Activated CD4-positive, alpha-beta T cell treated with anti-CD3 and anti-CD28 coated beads for 36 hours (primary cell): ENCODE data around the gene KLHDC3. TPM values are rescaled to one million over a fixed set of nuclear protein-coding genes. Genes with fewer than 3 reads are reported as not detected.

ENCODE experiments used
- ATAC-seq: fragments of 200-7000 bp; cut with Tn5 transposase; one replicate; pipeline ENCODE4 v1.10.0; 2021; ENCODE audit warnings: mild to moderate bottlenecking, moderate library complexity
- CTCF ChIA-PET: fragments of 350-600 bp; sonication (Branson Sonifier 250); formaldehyde crosslinking; loops from one replicate; lab custom pipeline; 2021; ENCODE audit warnings: antibody characterized with exemption; lab: Charles Lee
- POLR2A ChIA-PET: fragments of 350-600 bp; sonication (Branson Sonifier 250); formaldehyde crosslinking; loops from one replicate; lab custom pipeline; 2021; ENCODE audit warnings: antibody characterized with exemption, inconsistent platforms; lab: Charles Lee
- DNase-seq: peaks from one replicate; pipeline ENCODE4 v3.0.0-alpha.2; 2020
- H3K27ac Mint-ChIP-seq: one replicate; pipeline ENCODE4 v1.8.0; 2021; ENCODE audit warnings: mixed read lengths
- H3K27me3 Mint-ChIP-seq: one replicate; pipeline ENCODE4 v1.8.0; 2021; ENCODE audit warnings: mixed read lengths
- H3K36me3 Mint-ChIP-seq: one replicate; pipeline ENCODE4 v1.8.0; 2021; ENCODE audit warnings: low read depth, mixed read lengths
- H3K4me1 Mint-ChIP-seq: one replicate; pipeline ENCODE4 v1.8.0; 2021; ENCODE audit warnings: mixed read lengths
- H3K4me3 Mint-ChIP-seq: one replicate; pipeline ENCODE4 v1.8.0; 2021; ENCODE audit warnings: mild to moderate bottlenecking, moderate library complexity, mixed read lengths
- H3K9me3 Mint-ChIP-seq: one replicate; pipeline ENCODE4 v1.8.0; 2021; ENCODE audit warnings: low read depth, mixed read lengths
- intact Hi-C, 2 experiments: fragments of 100-400 bp; cut with DNase I in 1 of 2; cut with micrococcal nuclease in 1 of 2; formaldehyde crosslinking; loops; one replicate each; pipeline versions ENCODE4 v1.14.2 to v1.15.1; 2022 to 2024; cut with DNase I, micrococcal nuclease
- total RNA-seq, 2 experiments: library from RNA; stranded (reverse); gene quantifications; one replicate each; pipeline ENCODE4 v1.2.3, GENCODE V29; 2021

KLHDC3 gene
- total RNA-seq, 2 experiments from 2014 or later = 58.3 to 65.2 TPM

GRCh38 chr6:43053545-43054205 lies 39.6 kb downstream of the KLHDC3 start, which contains the start of gene CUL7:
Gene CUL7 (minus strand): TSS chr6:43053851. CDS start chr6:43052788, 1,063 bp downstream.
- peaks cover 43% of the 10 kb centered on the region for H3K4me1 Mint-ChIP-seq
- H3K27ac Mint-ChIP-seq = peak within 1 kb of the TSS; percentile 97
- POLR2A ChIA-PET = interaction anchor here (0.6 to 1.1 kb wide), 7 partner anchors 14 to 458 kb away, joined by 3 to 9 read pairs (median 4); partner anchors contain the start of genes CNPY3 and PEX6
- peaks cover 37% of the 10 kb centered on the region for H3K36me3 Mint-ChIP-seq
- H3K4me3 Mint-ChIP-seq = peak within 1 kb of the TSS; percentile 99
- H3K27me3 Mint-ChIP-seq = no peaks in the 10 kb centered on the region
- H3K9me3 Mint-ChIP-seq = no peaks in the 10 kb centered on the region
- ATAC-seq = peak; percentile 99
- intact Hi-C loops = loop anchor here (1.0 to 10.0 kb wide), 11 partner anchors 39 to 1269 kb away; partner anchors contain the start of genes PPP2R5D (in 2 of the 2), CNPY3 (in 1 of the 2), KLHDC3 (in 1 of the 2) and PEX6 (in 1 of the 2)
- CTCF ChIA-PET = interaction anchor here (0.5 to 1.5 kb wide), 7 partner anchors 25 to 492 kb away, joined by 3 to 5 read pairs (median 3); partner anchors contain the start of genes KLHDC3, RRP36 and UBR2
- DNase-seq = peak; percentile 96

GRCh38 chr6:43054206-43054943 lies 40.3 kb downstream of the KLHDC3 start:
- Mint-ChIP-seq H3K4me3 (peak overlapping the region; percentile 99), H3K36me3 (peaks cover 33% of the 10 kb centered on the region), H3K9me3 (no peaks in the 10 kb centered on the region), H3K27me3 (no peaks in the 10 kb centered on the region), H3K4me1 (peaks cover 44% of the 10 kb centered on the region), H3K27ac (peak overlapping the region; percentile 97)
- ATAC-seq = no peak
- ChIA-PET CTCF (interaction anchor here (0.7 to 1.5 kb wide), 7 partner anchors 25 to 490 kb away, joined by 3 to 5 read pairs (median 3); partner anchors contain the start of genes KLHDC3, PEX6, RRP36 and UBR2), POLR2A (interaction anchor here (0.6 to 1.1 kb wide), 8 partner anchors 15 to 458 kb away, joined by 3 to 9 read pairs (median 4); partner anchors contain the start of genes CNPY3 and PEX6)
- no peak for DNase-seq
- intact Hi-C loops = loop anchor here in 1 of 2 experiments (5.0 to 10.0 kb wide), 4 partner anchors 423 to 1270 kb away; partner anchors contain the start of genes POLH, PRICKLE4, TJAP1 and TOMM6

- Mint-ChIP-seq H3K4me1 (peaks cover 52% of the 10 kb centered on the region), H3K36me3 (peaks cover 22% of the 10 kb centered on the region), H3K27me3 (no peaks in the 10 kb centered on the region), H3K27ac (no peak overlapping the region), H3K4me3 (no peak overlapping the region), H3K9me3 (no peaks in the 10 kb centered on the region)
- intact Hi-C loops = loop anchor here in 1 of 2 experiments (10.0 kb wide), 3 partner anchors 491 to 1271 kb away; partner anchors contain the start of genes POLH, PRICKLE4, TOMM6 and UBR2
- POLR2A ChIA-PET = interaction anchor here (0.6 kb wide), 1 partner anchor 33 kb away, joined by 3 read pairs; no protein-coding TSS in a partner anchor
- ATAC-seq (no peak), DNase-seq (no peak)
- CTCF ChIA-PET = interaction anchor here (0.6 to 1.7 kb wide), 3 partner anchors 87 to 356 kb away, joined by 3 read pairs; no protein-coding TSS in a partner anchor
These were observed 41.9 kb downstream of the KLHDC3 start for GRCh38 chr6:43055966-43056365.

- ATAC-seq (no peak), DNase-seq (no peak)
- H3K4me1 Mint-ChIP-seq = peaks cover 34% of the 10 kb centered on the region
- ChIA-PET CTCF (interaction anchor here (0.7 to 1.4 kb wide), 5 partner anchors 9 to 160 kb away, joined by 3 to 4 read pairs (median 4); partner anchors contain the start of gene RRP36), POLR2A (interaction anchor here (0.7 to 1.1 kb wide), 3 partner anchors 10 to 80 kb away, joined by 3 to 4 read pairs (median 3); partner anchors contain the start of gene PEX6)
- no peaks in the 10 kb centered on the region for H3K27me3 Mint-ChIP-seq
- H3K27ac Mint-ChIP-seq = peak overlapping the region; percentile 94
- intact Hi-C loops = loop anchor here (2.0 to 10.0 kb wide), 6 partner anchors 80 to 1274 kb away; partner anchors contain the start of genes DNPH1 (in 1 of the 2), PEX6 (in 1 of the 2), POLH (in 1 of the 2) and POLR1C (in 1 of the 2)
- peaks cover 15% of the 10 kb centered on the region for H3K36me3 Mint-ChIP-seq
- H3K9me3 Mint-ChIP-seq = no peaks in the 10 kb centered on the region
- peak overlapping the region; percentile 85 for H3K4me3 Mint-ChIP-seq
These were observed 44.5 kb downstream of the KLHDC3 start for GRCh38 chr6:43058531-43058930.

- Mint-ChIP-seq H3K27ac (peak within 1 kb of the TSS; percentile 94), H3K4me1 (peaks cover 27% of the 10 kb centered on the region), H3K9me3 (no peaks in the 10 kb centered on the region), H3K36me3 (peaks cover 11% of the 10 kb centered on the region), H3K4me3 (peak within 1 kb of the TSS; percentile 85), H3K27me3 (no peaks in the 10 kb centered on the region)
- DNase-seq (peak; percentile 99), ATAC-seq (peak; percentile 98)
- POLR2A ChIA-PET = interaction anchor here (0.5 to 1.3 kb wide), 10 partner anchors 10 to 180 kb away, joined by 3 to 8 read pairs (median 3); partner anchors contain the start of genes CNPY3, KLHDC3, MEA1 and PEX6
- intact Hi-C loops = loop anchor here (1.0 to 10.0 kb wide), 19 partner anchors 38 to 1275 kb away; partner anchors contain the start of genes ABCC10 (in 2 of the 2), KLHDC3 (in 2 of the 2), PEX6 (in 2 of the 2) and SRF (in 2 of the 2)
- CTCF ChIA-PET = interaction anchor here (0.5 to 1.4 kb wide), 6 partner anchors 10 to 85 kb away, joined by 3 to 4 read pairs (median 4); partner anchors contain the start of gene RRP36
These were observed 45.4 kb downstream of the KLHDC3 start, which contains the start of the genes KLC4 and MRPL2 for GRCh38 chr6:43059168-43060033. Gene KLC4 (plus strand): TSS chr6:43059631. CDS start chr6:43061336, 1,705 bp downstream. Gene MRPL2 (minus strand): TSS chr6:43059434. CDS start chr6:43059381, 53 bp downstream.

DNA sequence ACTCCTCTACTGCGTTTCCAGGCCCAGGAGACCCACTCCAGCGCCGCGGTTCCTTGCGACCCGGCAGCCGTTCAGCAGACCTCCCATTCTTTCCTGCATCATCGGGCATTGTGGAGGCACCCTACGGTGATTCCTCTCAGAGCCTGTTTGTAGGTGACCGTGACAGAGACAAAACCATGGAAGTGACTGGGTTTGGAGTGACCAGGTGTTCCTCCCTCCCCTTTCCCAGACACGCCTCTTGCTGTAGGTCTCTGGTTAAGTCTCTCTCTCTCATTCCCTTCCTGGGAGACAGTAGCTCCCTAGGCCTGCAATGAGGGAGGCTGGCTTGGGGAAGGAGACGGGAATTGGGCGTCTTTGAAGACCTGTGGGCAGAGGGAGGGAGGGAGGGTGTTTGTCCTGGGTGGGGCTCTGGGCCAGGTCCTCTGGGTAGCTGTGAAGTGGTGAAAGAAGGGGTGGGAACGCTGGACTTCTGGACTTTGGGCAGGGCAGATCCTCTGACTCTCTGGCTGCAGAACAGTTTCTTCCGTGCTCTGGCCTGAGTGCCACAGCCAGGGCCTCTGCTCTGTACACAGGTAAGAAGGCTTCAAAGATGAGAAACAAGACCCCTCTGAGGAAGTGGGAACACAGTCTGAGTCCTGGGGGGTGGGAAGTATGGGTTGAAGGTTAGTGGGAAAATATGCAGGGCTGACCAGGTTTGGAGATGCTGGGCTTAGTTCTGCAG lies 46.1 kb downstream of the KLHDC3 start:
- intact Hi-C loops = no loop called here
- Mint-ChIP-seq H3K4me1 (peaks cover 27% of the 10 kb centered on the region), H3K27me3 (no peaks in the 10 kb centered on the region), H3K9me3 (no peaks in the 10 kb centered on the region), H3K4me3 (peak overlapping the region; percentile 85), H3K27ac (peak overlapping the region; percentile 94), H3K36me3 (peaks cover 11% of the 10 kb centered on the region)
- ATAC-seq (no peak), DNase-seq (no peak)
- ChIA-PET POLR2A (interaction anchor here (1.3 kb wide), 1 partner anchor 130 kb away, joined by 3 read pairs; the partner anchor contains the start of gene CNPY3), CTCF (interaction anchor here (0.5 to 1.4 kb wide), 3 partner anchors 11 to 795 kb away, joined by 3 to 4 read pairs (median 3); no protein-coding TSS in a partner anchor)

DNA sequence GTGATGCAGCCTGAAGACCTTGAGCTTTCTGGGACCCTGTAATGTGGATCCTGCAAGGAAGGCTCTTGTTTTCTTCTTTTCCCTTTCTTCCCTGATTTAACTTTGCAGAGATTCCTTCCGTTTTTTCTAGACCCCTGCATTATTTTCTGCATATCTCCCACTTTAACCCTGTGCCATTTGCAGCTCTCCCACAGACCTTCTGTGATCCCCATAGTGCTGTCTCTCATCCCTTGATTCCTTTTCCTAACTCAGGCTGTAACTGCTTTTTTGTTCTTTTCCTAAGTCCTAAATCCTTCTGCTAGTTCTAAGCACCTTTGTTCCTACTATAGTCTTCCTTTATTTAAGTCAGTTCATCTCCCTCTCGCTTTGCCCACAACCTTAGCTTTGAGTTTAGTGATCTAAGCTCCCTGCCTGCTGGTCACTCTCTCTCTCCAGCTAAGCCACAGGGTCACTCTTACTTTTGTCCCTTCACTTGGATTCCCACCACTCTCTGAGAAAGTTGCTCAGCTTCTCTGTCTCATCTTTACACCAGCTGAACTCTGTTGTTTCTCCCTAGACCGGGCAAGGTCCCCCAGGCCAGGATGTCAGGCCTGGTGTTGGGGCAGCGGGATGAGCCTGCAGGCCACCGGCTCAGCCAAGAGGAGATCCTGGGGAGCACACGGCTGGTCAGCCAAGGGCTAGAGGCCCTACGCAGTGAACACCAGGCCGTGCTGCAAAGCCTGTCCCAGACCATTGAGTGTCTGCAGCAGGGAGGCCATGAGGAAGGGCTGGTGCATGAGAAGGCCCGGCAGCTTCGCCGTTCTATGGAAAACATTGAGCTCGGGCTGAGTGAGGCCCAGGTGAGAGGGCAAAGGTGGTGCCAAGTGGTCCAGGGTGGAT lies 46.9 kb downstream of the KLHDC3 start:
- H3K27ac Mint-ChIP-seq = peak overlapping the region; percentile 1
- H3K4me3 Mint-ChIP-seq = peak overlapping the region; percentile 85

GRCh38 chr6:43061861-43062260 lies 47.8 kb downstream of the KLHDC3 start:
- Mint-ChIP-seq H3K9me3 (no peaks in the 10 kb centered on the region), H3K4me1 (peaks cover 27% of the 10 kb centered on the region), H3K36me3 (peaks cover 2% of the 10 kb centered on the region), H3K4me3 (no peak overlapping the region), H3K27me3 (no peaks in the 10 kb centered on the region), H3K27ac (no peak overlapping the region)
- DNase-seq (no peak), ATAC-seq (no peak)
- intact Hi-C loops = no loop called here
- POLR2A ChIA-PET = interaction anchor here (0.5 kb wide), 1 partner anchor 365 kb away, joined by 3 read pairs; the partner anchor contains the start of gene ABCC10
- CTCF ChIA-PET = no interaction called here

More for the DNA sequence above, 46.9 kb downstream of the KLHDC3 start:
- Mint-ChIP-seq H3K9me3 (no peaks in the 10 kb centered on the region), H3K4me1 (peaks cover 27% of the 10 kb centered on the region), H3K36me3 (peaks cover 4% of the 10 kb centered on the region), H3K27me3 (no peaks in the 10 kb centered on the region)
- ChIA-PET POLR2A (interaction anchor here (0.5 kb wide), 1 partner anchor 366 kb away, joined by 3 read pairs; the partner anchor contains the start of gene ABCC10), CTCF (interaction anchor here (0.7 to 1.4 kb wide), 2 partner anchors 12 to 796 kb away, joined by 3 to 4 read pairs; no protein-coding TSS in a partner anchor)
- intact Hi-C loops = no loop called here
- no peak for DNase-seq
- ATAC-seq = no peak
